Liver (tissue), 3 donors: ENCODE measurements around the gene ZNF358.

Source experiments
- ATF3 ChIP-seq: IDR thresholded peaks from 2 replicates; pipeline ENCODE4 v1.6.1; 2016; ENCODE audit warnings: antibody characterized with exemption
- EGR1 ChIP-seq, 2 donors: IDR thresholded peaks; 2 replicates each; pipeline ENCODE4 v1.6.1; 2016 to 2018; ENCODE audit warnings: antibody characterized with exemption in 2 of 2, low read depth in 2 of 2
- NR2F2 ChIP-seq: IDR thresholded peaks from 2 replicates; pipeline ENCODE4 v1.6.1; 2016; ENCODE audit warnings: antibody characterized with exemption
- RAD21 ChIP-seq, 2 donors: IDR thresholded peaks; 2 replicates each; pipeline ENCODE4 v1.6.1; 2016; ENCODE audit warnings: antibody characterized with exemption in 2 of 2, mild to moderate bottlenecking in 2 of 2
- YY1 ChIP-seq: IDR thresholded peaks from 2 replicates; pipeline ENCODE4 v1.6.1; 2016; ENCODE audit warnings: antibody characterized with exemption, mild to moderate bottlenecking
- ZBTB33 ChIP-seq: IDR thresholded peaks from 2 replicates; pipeline ENCODE4 v1.6.1; 2016; ENCODE audit warnings: antibody characterized with exemption
- TF ChIP-seq, protein P1 (sequence below): fragments of 150-350 bp; IDR thresholded peaks from 2 replicates; pipeline ENCODE4 v1.5.1; 2017; ENCODE audit warnings: improper control_type of control experiment, low read depth, low read length; ENCODE audit not compliant: missing input control
- TF ChIP-seq, protein P2 (sequence below): IDR thresholded peaks from 2 replicates; pipeline ENCODE4 v1.6.1; 2016; ENCODE audit warnings: antibody characterized with exemption, mild to moderate bottlenecking
- donor health status: healthy.
- donor health status: healthy.

DNA sequence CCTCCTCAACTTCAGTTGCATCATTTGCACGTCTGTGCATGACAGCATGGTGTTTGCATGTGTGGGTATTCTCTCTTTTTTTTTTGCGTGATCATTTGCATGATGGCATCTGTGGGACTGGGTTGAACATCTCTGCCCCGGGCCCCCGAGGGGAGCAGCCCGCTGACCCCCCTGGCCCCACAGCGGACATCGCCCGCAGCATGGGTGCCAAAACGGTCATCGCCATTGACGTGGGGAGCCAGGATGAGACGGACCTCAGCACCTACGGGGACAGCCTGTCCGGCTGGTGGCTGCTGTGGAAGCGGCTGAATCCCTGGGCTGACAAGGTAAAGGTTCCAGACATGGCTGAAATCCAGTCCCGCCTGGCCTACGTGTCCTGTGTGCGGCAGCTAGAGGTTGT is 42.8 kb downstream of the ZNF358 start:
- TF ChIP-seq EGR1 (IDR thresholded peaks at IDR 0.05; ENCODE audit: low read depth in 2 of 2) = no peak
- TF ChIP-seq, protein P1, sequence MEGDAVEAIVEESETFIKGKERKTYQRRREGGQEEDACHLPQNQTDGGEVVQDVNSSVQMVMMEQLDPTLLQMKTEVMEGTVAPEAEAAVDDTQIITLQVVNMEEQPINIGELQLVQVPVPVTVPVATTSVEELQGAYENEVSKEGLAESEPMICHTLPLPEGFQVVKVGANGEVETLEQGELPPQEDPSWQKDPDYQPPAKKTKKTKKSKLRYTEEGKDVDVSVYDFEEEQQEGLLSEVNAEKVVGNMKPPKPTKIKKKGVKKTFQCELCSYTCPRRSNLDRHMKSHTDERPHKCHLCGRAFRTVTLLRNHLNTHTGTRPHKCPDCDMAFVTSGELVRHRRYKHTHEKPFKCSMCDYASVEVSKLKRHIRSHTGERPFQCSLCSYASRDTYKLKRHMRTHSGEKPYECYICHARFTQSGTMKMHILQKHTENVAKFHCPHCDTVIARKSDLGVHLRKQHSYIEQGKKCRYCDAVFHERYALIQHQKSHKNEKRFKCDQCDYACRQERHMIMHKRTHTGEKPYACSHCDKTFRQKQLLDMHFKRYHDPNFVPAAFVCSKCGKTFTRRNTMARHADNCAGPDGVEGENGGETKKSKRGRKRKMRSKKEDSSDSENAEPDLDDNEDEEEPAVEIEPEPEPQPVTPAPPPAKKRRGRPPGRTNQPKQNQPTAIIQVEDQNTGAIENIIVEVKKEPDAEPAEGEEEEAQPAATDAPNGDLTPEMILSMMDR = no peak
- TF ChIP-seq RAD21 (IDR thresholded peaks at IDR 0.05) = no peak
- TF ChIP-seq, protein P2, sequence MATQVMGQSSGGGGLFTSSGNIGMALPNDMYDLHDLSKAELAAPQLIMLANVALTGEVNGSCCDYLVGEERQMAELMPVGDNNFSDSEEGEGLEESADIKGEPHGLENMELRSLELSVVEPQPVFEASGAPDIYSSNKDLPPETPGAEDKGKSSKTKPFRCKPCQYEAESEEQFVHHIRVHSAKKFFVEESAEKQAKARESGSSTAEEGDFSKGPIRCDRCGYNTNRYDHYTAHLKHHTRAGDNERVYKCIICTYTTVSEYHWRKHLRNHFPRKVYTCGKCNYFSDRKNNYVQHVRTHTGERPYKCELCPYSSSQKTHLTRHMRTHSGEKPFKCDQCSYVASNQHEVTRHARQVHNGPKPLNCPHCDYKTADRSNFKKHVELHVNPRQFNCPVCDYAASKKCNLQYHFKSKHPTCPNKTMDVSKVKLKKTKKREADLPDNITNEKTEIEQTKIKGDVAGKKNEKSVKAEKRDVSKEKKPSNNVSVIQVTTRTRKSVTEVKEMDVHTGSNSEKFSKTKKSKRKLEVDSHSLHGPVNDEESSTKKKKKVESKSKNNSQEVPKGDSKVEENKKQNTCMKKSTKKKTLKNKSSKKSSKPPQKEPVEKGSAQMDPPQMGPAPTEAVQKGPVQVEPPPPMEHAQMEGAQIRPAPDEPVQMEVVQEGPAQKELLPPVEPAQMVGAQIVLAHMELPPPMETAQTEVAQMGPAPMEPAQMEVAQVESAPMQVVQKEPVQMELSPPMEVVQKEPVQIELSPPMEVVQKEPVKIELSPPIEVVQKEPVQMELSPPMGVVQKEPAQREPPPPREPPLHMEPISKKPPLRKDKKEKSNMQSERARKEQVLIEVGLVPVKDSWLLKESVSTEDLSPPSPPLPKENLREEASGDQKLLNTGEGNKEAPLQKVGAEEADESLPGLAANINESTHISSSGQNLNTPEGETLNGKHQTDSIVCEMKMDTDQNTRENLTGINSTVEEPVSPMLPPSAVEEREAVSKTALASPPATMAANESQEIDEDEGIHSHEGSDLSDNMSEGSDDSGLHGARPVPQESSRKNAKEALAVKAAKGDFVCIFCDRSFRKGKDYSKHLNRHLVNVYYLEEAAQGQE = no peak
- TF ChIP-seq ZBTB33 = no peak
- no peak for TF ChIP-seq NR2F2
- no peak for TF ChIP-seq YY1
- TF ChIP-seq ATF3 = no peak
